Suprapubic skin (tissue), 4 donors: Measurements from ENCODE around the gene SNX21.

ENCODE experiments used
- CTCF ChIP-seq, 2 donors: fragments of 200-600 bp in 1 of 2; fragments of 450-650 bp in 1 of 2; sonication (generic) in 1 of 2; IDR thresholded peaks; one replicate each; pipeline ENCODE4 v1.5.1; 2016 to 2019; ENCODE audit warnings: antibody characterized with exemption in 2 of 2, mild to moderate bottlenecking in 1 of 2, moderate library complexity in 1 of 2
- EP300 ChIP-seq: sonication (generic); formaldehyde crosslinking; IDR thresholded peaks from one replicate; pipeline ENCODE4 v1.6.1; 2017; ENCODE audit warnings: antibody characterized with exemption
- POLR2A ChIP-seq, 2 donors: fragments of 450-650 bp; IDR thresholded peaks; one replicate each; pipeline ENCODE4 v1.6.1; 2017; ENCODE audit warnings: antibody characterized with exemption in 2 of 2, mild to moderate bottlenecking in 2 of 2, moderate library complexity in 2 of 2
- POLR2AphosphoS5 ChIP-seq, 3 donors: sonication (generic); formaldehyde crosslinking; IDR thresholded peaks; one replicate each; pipeline ENCODE4 v1.6.1; 2017; ENCODE audit warnings: antibody characterized with exemption in 3 of 3

- no peak for TF ChIP-seq CTCF (IDR thresholded peaks at IDR 0.05)
- no peak for TF ChIP-seq POLR2A (IDR thresholded peaks at IDR 0.05)
- TF ChIP-seq EP300, result no peak
- no peak for TF ChIP-seq POLR2AphosphoS5 (IDR thresholded peaks at IDR 0.05)
These were observed 16.0 kb upstream of the SNX21 start for GRCh38 chr20:45817376-45818194.
